NCI-H69 (cell line): Measurements from ENCODE around the gene PSG11.
"Not testable (repeated sequence)": the region's sequence is repeated elsewhere in the genome, so short reads cannot be mapped to it uniquely, and the experiment has no call there.

Experiments used
- DNase-seq: peaks from one replicate; lab custom pipeline; 2025; lab: John Stamatoyannopoulos, UW

PSG11 gene

GRCh38 chr19:43026369-43026768 is at the start of gene PSG11:
PSG11 (minus strand) TSS chr19:43026469; CDS start chr19:43026372, 97 bp downstream.
- DNase-seq: not testable (repeated sequence)

- not testable (repeated sequence) for DNase-seq
These were observed 36.1 kb upstream of the PSG11 start for GRCh38 chr19:43062418-43062817.

- not testable (repeated sequence) for DNase-seq
These were observed 35.1 kb upstream of the PSG11 start for GRCh38 chr19:43061326-43061725.

GRCh38 chr19:43060254-43060653 is 34.0 kb upstream of the PSG11 start:
- DNase-seq: not testable (repeated sequence)

- DNase-seq: not testable (repeated sequence)
These were observed 33.2 kb upstream of the PSG11 start for GRCh38 chr19:43059482-43059881.

- DNase-seq: not testable (repeated sequence)
These were observed 32.2 kb upstream of the PSG11 start for GRCh38 chr19:43058440-43058839.

GRCh38 chr19:43047966-43048365 is 21.7 kb upstream of the PSG11 start:
- not testable (repeated sequence) for DNase-seq

GRCh38 chr19:43046578-43046977 is 20.3 kb upstream of the PSG11 start:
- not testable (repeated sequence) for DNase-seq

- DNase-seq: not testable (repeated sequence)
These were observed 17.4 kb upstream of the PSG11 start for GRCh38 chr19:43043492-43044180.

GRCh38 chr19:43031645-43032044 is 5.4 kb upstream of the PSG11 start:
- peak; percentile 6 for DNase-seq

GRCh38 chr19:43028866-43029265 is 2.6 kb upstream of the PSG11 start:
- DNase-seq: no peak

- DNase-seq: not testable (repeated sequence)
These were observed 1.7 kb upstream of the PSG11 start for GRCh38 chr19:43027985-43028384.

- not testable (repeated sequence) for DNase-seq
These were observed 792 bp upstream of the PSG11 start for GRCh38 chr19:43027061-43027460.

GRCh38 chr19:43022098-43022497 is 4.2 kb downstream of the PSG11 start:
- not testable (repeated sequence) for DNase-seq

GRCh38 chr19:43021629-43022028 is 4.6 kb downstream of the PSG11 start:
- not testable (repeated sequence) for DNase-seq

GRCh38 chr19:43019588-43019987 is 6.7 kb downstream of the PSG11 start:
- not testable (repeated sequence) for DNase-seq

GRCh38 chr19:43005841-43006240 is 20.4 kb downstream of the PSG11 start:
- DNase-seq: not testable (repeated sequence)

GRCh38 chr19:43004846-43005245 is 21.4 kb downstream of the PSG11 start:
- not testable (repeated sequence) for DNase-seq

GRCh38 chr19:43003634-43004033 is 22.6 kb downstream of the PSG11 start:
- DNase-seq: not testable (repeated sequence)

GRCh38 chr19:43002948-43003347 is 23.3 kb downstream of the PSG11 start:
- DNase-seq: not testable (repeated sequence)

GRCh38 chr19:42996161-42996560 is 30.1 kb downstream of the PSG11 start:
- DNase-seq: not testable (repeated sequence)

- DNase-seq: not testable (repeated sequence)
These were observed 34.2 kb downstream of the PSG11 start for GRCh38 chr19:42992029-42992604.

- peak; percentile 56 for DNase-seq
These were observed 36.4 kb downstream of the PSG11 start for GRCh38 chr19:42989851-42990250.
